HepG2 (cell line): ENCODE measurements around the gene SGTB. TPM values are rescaled to one million over a fixed set of nuclear protein-coding genes. Genes with fewer than 3 reads are reported as not detected.

Source experiments
- BCL3 ChIP-seq: sonication (generic); formaldehyde crosslinking; IDR thresholded peaks from 2 replicates; pipeline ENCODE4 v1.5.1; 2020; ENCODE audit warnings: mild to moderate bottlenecking, missing genetic modification reagents, moderate library complexity
- CHCHD3 ChIP-seq: sonication (generic); formaldehyde crosslinking; IDR thresholded peaks from 2 replicates; pipeline ENCODE4 v1.8.0; 2022; ENCODE audit warnings: mild to moderate bottlenecking, missing genetic modification reagents, moderate library complexity
- E2F2 ChIP-seq: sonication (generic); formaldehyde crosslinking; IDR thresholded peaks from 2 replicates; pipeline ENCODE4 v1.4.0; 2020; ENCODE audit warnings: missing genetic modification reagents, borderline replicate concordance
- GRHL1 ChIP-seq: sonication (generic); formaldehyde crosslinking; conservative IDR thresholded peaks from 2 replicates; pipeline ENCODE4 v1.8.0; 2022; ENCODE audit warnings: missing genetic modification reagents
- MXD3 ChIP-seq: IDR thresholded peaks from 2 replicates; pipeline ENCODE4 v1.6.1; 2016; ENCODE audit warnings: mild to moderate bottlenecking, missing biosample characterization, missing genetic modification reagents
- NONO ChIP-seq, 2 experiments: fragments of 450-650 bp in 1 of 2; sonication (generic) in 1 of 2; formaldehyde crosslinking in 1 of 2; IDR thresholded peaks in 1 of 2; conservative IDR thresholded peaks in 1 of 2; 2 replicates each; pipeline versions ENCODE4 v1.6.1 to v1.8.0; 2017 to 2022; ENCODE audit warnings: mild to moderate bottlenecking in 1 of 2, missing genetic modification reagents in 1 of 2, moderate library complexity in 1 of 2
- RERE ChIP-seq: IDR thresholded peaks from 2 replicates; pipeline ENCODE4 v1.6.1; 2016; ENCODE audit warnings: low read depth, missing genetic modification reagents, missing compliant biosample characterization
- SAP130 ChIP-seq: IDR thresholded peaks from 2 replicates; pipeline ENCODE4 v1.6.1; 2016; ENCODE audit warnings: low read depth
- THYN1 ChIP-seq: sonication (generic); formaldehyde crosslinking; IDR thresholded peaks from 2 replicates; pipeline ENCODE4 v1.8.1; 2023; ENCODE audit warnings: low read depth, mild to moderate bottlenecking, moderate library complexity, missing genetic modification reagents, borderline replicate concordance
- ZBTB20 ChIP-seq: sonication (generic); formaldehyde crosslinking; IDR thresholded peaks from 2 replicates; pipeline ENCODE4 v1.8.1; 2023; ENCODE audit warnings: missing genetic modification reagents, low read depth, mild to moderate bottlenecking, borderline replicate concordance
- ZBTB43 ChIP-seq: sonication (generic); formaldehyde crosslinking; conservative IDR thresholded peaks from 2 replicates; pipeline ENCODE4 v1.4.0; 2020; ENCODE audit warnings: missing genetic modification reagents
- ZNF331 ChIP-seq: sonication (generic); formaldehyde crosslinking; IDR thresholded peaks from 2 replicates; pipeline ENCODE4 v1.4.0; 2020; ENCODE audit warnings: missing genetic modification reagents
- ZNF614 ChIP-seq: IDR thresholded peaks from 2 replicates; pipeline ENCODE4 v1.6.1; 2018; ENCODE audit warnings: missing biosample characterization, missing genetic modification reagents, inconsistent platforms, borderline replicate concordance
- ZNF776 ChIP-seq: sonication (generic); formaldehyde crosslinking; IDR thresholded peaks from 2 replicates; pipeline ENCODE4 v1.4.0; 2020; ENCODE audit warnings: mild to moderate bottlenecking, missing genetic modification reagents
- ZNF83 ChIP-seq: sonication (generic); formaldehyde crosslinking; IDR thresholded peaks from 2 replicates; pipeline ENCODE4 v1.4.0; 2020; ENCODE audit warnings: missing genetic modification reagents, mild to moderate bottlenecking, borderline replicate concordance
- polyA plus RNA-seq, 8 experiments: library from polyadenylated mRNA; depleted of rRNA in 3 of 8; stranded (reverse) in 7 of 8; unstranded in 1 of 8; fragments of >200 nt; fragmentation: Illumina TruSeq in 4 of 8; extraction: Trizol in 4 of 8; gene quantifications; 2 replicates each; pipeline versions ENCODE4 v1.2.1 to v1.2.3, GENCODE V29; 2011 to 2016; ENCODE audit warnings: low read depth in 4 of 8, missing spikeins in 1 of 8, mixed read lengths in 1 of 8; ENCODE audit not compliant: insufficient read depth in 1 of 8
- total RNA-seq, 5 experiments: library from RNA; depleted of rRNA; stranded (reverse); fragments of >200 nt; fragmentation: Illumina TruSeq; extraction: Trizol; gene quantifications; 2 replicates each; pipeline ENCODE4 v1.2.3, GENCODE V29; 2016; ENCODE audit warnings: low read depth in 1 of 5

The SGTB gene
- total and polyA plus RNA-seq, 2 of the 13 experiments (the other 11 are each of a cell fraction or from before 2014, with no cell fraction given), result 5.2 to 11.2 TPM

- TF ChIP-seq THYN1 (CRISPR knock-in tag) (no peak), ZNF83 (CRISPR knock-in tag) (no peak), MXD3 (CRISPR knock-in tag) (no peak), BCL3 (CRISPR knock-in tag) (no peak; the same call in 1 of the 2 replicates), SAP130 (CRISPR knock-in tag) (peak; percentile 86), GRHL1 (CRISPR knock-in tag) (no peak), ZNF776 (no peak), NONO (IDR thresholded peaks at IDR 0.05) (no peak), NONO (CRISPR knock-in tag; conservative IDR thresholded peaks at IDR 0.05) (no peak), CHCHD3 (no peak), E2F2 (CRISPR knock-in tag) (no peak), RERE (CRISPR knock-in tag) (no peak), ZNF614 (CRISPR knock-in tag) (no peak), ZBTB43 (CRISPR knock-in tag) (no peak), ZBTB20 (no peak), ZNF331 (peak; percentile 60; the same call in 1 of the 2 replicates)
Observed at GRCh38 chr5:65624571-65625555, 97.0 kb downstream of the SGTB start, which contains the start of the genes SHLD3 and TRAPPC13 (continued).
